GM21723 (cell line): ENCODE measurements around the gene EEIG2.
"Not testable (repeated sequence)": the region's sequence is repeated elsewhere in the genome, so short reads cannot be mapped to it uniquely, and the experiment has no call there.

Experiments used
- ATAC-seq: cut with Tn5 transposase; IDR thresholded peaks from one replicate; pipeline ENCODE4 v1.9.1; 2021; ENCODE audit warnings: mild to moderate bottlenecking, moderate library complexity; ENCODE audit not compliant: unreplicated experiment

EEIG2 gene

DNA sequence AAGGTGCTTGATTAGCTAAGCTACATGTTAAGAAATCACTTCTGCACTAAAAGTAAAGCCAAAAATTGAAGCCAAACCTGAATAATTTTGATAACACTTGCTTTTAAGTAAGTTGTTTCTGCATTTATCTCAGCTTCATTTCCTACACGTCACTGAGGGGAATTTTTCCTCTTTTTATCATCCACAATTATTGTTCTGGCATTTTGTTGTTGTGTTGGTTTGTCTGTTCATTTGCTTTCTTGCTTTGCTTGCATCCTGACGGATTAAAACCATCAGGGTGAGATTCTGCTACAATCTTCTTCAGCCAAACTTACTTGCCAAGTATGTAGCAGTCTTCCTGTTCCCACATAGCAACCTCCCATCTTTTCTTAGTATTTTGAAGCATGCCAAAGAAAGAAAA, 18.0 kb upstream of the EEIG2 start:
- ATAC-seq = no peak

DNA sequence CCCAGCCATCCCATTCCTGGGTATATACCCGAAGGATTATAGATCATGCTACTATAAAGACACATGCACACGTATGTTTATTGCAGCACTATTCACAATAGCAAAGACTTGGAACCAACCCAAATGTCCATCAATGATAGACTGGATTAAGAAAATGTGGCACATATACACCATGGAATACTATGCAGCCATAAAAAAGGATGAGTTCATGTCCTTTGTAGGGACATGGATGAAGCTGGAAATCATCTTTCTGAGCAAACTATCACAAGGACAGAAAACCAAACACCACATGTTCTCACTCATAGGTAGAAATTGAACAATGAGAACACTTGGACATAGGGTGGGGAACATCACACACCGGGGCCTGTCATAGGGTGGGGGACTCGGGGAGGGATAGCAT, 12.4 kb upstream of the EEIG2 start:
- ATAC-seq = not testable (repeated sequence)

DNA sequence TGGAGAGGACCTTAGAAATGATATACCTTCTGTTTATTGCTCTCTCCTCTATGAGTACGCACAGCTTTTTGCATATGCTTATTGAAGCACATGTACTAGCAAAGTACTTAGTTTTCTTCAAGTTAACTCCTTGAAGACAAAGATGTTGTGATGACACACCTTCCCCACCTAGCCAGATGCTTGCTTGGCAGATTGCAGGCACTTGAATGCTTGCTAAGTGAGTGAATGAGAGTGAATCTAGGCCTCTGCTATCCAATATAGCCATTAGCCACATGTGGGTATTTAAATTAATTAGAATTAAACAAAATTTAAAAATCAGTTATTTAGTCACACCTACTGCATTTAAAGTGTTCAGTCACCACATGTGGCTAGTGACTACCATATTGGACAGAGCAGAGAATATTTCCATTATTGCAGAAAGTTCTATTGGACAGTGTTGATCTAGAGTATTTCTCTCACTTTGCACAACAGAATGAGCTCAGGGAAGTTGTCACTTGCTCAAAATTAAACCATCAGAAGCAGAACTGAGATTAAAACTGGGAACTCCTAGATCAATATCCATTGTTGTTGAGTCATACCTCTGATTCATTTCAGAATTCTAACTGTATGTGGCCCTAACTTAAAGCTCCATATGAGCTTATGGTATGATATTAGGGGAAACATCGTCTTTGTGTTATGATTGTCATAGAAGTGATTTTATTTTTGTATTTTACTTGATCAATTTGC, 8.6 kb upstream of the EEIG2 start:
- peak; percentile 97 for ATAC-seq

DNA sequence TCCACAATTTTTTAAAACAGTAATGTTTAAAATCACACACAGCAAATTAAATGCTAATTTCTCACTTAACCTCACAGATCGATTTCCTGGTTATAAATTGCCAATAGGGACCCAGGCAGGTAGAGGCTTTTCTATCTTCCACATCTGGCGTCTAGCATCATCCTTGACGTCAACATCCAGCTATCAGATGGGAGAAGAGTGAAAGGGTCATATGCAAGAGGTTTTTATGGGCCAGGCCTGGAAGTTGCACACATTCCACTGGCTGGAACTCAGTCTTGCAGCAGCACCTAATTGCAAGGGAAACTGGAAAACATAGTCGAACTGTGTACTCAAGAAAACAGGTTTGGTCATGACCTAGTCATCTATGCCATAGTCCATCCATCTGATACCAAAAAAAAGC, 6.0 kb upstream of the EEIG2 start:
- no peak for ATAC-seq

DNA sequence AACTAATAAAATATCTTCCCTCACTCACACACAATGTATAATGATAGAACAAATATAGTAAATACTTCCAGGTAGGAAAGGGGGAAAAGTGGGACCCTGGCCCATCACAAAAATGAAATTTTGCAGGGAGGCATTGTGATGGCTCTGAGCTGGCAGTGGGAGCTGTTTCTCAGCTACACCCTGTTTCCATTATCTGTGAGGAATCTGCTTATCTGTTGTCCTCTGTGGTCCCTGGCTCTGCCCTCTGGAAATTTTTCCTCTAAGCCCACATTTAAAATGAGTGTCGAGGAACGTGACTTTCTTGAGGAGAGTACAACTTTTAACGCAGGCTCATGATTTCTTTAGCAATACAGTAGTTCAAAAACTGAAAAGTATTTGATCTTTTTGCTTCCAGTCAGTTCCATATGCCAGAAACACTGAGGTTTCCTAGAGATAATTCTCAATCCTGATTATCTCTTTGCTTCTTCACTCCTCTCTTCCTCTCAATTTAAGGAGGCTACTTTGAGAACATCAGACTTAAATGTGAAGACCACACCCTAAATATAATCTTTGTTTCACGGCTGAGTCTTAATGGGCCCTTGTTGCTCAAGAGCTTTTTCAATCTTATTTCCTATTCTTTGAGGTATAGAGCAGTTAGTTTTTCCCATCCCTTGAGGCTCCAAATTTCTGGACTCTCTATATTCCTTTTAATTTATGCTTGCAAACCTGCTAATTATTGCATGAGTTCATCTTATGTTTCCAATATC, 5.0 kb upstream of the EEIG2 start:
- ATAC-seq = no peak

DNA sequence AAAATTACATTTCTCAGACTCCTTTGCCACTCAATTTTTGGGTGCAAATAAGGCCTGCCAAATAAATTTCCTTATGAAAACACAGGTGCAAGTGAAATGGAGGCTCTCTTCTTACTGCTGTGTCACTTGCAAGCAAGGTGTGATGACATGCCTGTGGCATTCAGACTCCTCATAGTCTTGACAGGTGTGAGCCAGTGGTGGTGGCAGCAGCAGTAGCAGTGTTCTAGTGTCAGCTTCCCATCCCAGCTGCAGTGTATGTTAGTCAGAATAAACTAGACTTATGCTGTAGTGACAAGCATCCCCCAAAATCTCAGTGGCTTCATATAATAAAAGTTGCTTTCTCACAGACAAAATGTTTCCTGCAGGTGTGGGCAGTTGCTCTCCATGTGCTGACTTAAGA, 3.8 kb upstream of the EEIG2 start:
- no peak for ATAC-seq

DNA sequence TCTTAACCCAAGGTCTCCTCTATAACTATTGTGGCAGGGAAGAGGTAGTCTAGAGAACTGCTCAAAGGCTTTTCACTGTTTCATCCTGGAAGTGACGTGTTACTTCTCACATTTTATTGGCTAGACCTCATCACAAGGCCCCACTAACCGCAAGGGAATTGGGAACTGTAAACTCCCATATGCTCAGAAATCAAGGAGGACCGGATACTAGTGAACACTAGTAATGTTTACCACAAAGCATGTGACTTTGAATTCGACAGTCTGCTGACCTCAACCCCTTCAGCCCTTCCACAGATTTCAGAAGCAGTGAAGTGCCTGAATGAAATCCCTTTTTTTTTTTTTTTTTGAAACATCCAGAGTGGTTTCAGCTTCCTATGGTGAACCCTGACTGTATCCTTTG, 3.4 kb upstream of the EEIG2 start:
- ATAC-seq = no peak

DNA sequence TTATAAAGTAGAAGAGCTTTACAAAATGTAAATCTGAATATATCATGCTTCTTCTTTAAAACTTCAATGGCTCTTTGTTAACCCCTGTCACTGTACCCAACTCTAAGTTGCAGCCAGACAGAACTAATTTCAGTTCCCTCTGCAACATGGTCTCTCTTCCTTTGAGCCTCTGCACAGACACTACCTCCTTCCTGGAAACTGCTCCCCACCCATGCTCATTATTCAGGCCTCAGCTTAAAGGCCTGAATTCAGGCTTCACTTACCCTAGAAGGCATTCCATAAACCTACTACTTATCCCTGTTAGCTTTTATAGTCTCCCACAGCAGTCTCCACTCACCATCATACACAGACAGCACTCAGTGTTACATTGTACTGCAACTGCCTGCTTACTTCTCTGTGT, 2.6 kb upstream of the EEIG2 start:
- ATAC-seq = peak; percentile 29

DNA sequence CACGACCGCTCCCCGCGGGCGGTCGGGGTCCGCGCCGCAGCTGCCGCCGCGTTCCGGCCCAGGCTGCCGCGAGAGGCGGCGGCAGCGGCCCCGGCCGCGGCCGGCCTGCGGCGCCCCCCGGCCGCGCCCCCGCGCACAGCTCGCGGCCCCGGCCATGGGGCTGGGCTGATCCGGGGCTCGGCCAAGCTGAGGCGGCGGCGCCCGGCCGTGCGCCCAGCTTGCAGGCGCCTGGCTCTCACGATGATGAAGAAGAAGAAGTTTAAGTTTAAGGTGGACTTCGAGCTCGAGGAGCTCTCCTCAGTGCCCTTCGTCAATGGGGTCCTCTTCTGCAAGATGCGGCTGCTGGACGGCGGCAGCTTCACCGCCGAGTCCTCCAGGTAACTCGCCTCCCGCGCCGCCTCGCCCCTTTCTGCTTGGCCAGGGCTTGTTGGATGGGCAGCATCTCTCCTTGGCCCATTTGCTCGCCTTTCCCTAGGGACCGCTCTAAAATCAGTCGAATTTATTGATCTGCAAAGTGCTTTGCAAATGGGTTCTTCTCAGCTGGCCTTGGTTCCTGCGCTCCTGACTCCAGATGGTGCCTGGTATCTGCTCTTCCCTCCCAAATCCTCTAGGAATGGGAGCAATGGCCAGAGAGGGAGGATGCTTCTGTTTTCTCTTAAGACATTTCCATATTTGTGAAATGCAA, 431 bp downstream of the EEIG2 start:
- ATAC-seq = peak; percentile 40

DNA sequence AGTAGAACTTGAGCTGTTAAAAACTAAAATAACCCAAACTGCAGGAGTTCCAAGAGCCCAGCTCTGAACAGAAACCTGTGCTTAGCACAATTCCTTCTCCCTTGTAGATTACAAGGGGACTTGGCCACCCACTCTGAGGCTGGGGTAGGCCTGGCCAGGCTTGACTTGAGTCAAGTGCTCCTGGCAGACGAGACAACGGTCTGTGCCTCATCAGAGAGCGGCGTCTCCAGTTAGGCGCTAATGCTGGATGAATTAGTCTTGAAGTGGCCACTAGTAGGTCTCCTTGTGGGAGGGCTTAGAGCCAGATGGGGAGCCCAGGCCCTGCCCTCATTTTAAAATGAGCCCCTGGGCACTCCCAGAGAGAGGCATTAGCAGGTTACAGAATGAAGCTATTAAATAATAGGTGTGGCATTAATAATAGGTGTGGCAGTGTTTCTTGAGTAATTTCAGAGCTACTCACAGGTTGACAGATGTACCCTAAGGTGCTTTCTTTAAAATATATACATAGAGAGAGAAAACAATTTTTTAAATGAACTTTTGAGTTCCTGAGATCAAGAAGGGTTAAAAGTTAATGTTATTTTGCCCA, 1.1 kb downstream of the EEIG2 start:
- peak; percentile 37 for ATAC-seq

DNA sequence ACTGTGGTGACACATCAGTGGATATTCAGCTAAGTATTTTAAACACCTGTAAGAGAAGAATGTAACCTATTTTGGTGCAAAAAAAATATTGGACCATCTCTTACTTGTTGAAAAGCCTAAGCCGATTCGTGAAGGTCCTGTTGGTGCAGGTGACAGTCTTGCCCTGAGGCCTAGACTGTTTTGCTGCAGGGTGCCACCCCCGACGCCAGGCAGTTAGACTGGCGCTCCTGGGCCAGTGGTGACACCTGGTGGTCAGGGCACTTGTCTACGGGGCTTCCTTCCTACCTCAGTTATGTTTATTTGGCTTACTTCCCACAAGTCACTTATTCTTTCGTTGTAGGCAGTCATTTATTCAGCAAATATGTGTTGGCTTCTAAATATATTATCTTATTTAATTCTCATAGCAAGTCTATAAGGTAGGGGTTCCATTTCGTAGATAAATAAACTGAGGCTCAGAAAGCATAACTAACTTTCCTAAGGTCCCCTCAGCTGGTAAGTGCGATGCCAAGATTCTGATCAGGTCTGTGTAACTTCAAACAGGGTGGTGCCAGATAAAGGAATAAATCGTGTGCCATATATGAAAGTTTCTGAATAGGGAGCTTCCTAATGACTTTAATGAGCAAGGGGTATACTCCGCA, 1.9 kb downstream of the EEIG2 start:
- ATAC-seq = peak; percentile 46

DNA sequence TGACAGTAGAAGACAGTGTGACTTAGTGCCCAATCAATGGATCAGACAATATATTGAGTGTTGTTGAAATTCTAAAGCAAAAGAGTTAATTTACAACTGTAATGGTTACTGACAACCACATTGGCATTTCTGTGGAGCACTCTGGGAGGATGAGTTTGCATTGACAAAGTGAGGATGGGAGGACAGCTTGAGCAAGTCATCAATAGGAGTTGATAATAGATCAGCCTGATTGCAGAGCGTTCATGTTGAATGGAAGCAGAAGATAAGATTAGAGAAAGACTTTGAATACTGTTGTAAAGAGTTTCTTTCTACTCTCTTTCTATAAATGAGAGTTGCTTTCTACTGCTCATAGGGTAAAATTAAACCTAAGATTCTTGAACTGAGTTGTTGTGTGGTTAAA, 3.9 kb downstream of the EEIG2 start:
- no peak for ATAC-seq

DNA sequence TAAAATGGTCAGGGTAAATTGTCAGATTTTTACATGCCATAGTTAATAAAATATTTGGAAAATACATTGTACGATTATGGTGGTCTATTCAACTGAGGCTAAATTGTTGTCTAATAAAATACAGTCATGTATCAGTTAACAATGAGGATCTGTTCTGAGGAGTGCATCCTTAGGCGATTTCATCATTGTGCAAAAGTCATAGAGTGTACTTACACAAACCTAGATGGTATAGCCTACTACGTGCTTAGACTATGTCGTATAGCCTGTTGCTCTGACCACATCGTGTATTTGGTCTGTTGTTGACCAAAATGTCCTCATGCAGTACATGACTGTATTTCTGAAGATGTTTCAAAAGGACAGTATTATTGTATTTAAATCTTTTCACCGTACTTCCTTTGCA, 5.2 kb downstream of the EEIG2 start:
- no peak for ATAC-seq

DNA sequence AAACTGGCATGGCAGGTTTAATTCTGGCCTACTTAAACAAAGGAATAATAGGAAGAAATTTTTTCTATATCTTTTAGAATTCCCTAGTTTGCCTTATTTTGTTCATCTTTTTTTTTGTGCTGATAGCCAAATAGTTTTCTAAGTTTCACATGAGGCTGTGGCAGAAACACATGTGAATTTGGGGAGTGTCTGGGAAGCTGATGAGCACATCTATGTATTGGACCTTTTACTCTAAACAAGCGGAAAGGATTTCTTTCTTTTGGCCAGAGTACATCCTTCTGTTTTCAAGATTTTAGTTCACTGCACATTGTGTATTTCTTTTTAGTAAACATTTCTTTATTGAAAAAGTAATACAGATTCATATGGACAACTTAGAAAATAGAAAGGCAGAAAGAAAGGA, 5.6 kb downstream of the EEIG2 start:
- ATAC-seq = no peak

DNA sequence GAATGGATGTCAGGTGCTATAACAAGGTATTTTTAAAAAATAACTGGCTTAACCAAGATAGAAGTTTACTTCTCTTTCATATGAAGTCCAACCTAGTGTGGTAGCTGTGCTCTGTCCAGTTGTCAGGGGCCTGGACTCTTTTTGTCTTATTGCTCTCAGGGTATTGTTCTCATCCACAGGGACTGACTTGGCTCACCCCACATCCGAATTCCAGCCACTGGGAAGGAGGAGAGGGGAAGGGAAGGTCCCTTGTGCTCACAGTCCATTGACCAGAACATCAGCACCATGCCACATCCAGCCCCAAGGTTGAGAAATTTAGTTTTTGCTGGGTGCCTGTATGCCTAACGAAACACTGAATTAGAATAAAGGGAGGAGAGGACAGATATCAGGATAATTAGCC, 8.7 kb downstream of the EEIG2 start:
- ATAC-seq = no peak

DNA sequence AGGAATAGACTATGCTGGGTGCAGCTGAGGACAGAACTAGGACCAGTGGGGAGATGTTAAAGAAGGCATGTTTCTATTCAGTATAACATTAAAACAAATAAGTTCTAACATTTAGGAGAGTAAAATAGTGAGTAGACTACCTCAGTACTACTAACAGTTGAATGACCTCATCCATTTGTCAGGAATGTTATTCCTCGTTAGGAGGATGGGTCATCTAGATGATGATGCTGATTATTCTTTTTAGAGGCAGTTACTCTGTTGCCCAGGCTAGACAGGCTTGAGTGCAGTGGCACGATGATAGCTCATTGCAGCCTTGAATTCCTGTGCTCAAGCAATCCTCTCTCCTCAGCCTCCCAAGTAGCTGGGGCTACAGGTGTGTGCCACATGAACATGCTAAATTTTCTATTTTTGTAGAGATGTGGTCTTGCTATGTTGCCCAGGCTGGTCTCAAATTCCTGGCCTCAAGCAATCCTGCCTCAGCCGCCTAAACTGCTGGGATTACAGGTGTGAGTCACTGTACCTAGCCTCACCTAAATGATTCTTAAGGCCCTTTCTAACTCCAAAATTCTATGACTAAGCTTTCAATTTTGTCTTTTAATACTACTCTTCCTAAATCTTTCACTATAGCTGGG, 9.3 kb downstream of the EEIG2 start:
- no peak for ATAC-seq

DNA sequence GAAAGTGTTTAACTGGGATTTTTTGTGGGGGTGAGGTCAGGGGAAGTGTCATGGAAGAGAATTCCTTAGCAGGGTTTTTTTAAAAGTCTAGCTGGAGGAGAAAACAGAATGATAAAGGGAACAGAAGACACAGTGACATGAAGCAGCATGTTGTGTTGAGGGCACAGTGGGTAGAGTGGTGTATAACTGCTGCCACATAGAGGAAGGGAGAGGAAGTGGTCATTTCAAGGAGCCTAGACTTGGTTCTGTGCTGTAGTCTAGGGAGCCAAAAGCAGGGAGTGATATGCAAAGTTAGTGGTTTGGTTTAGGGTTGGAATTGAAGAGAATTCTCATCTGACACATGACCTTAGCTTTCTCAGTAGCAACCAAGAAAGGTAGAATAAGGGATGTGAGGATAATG, 10.2 kb downstream of the EEIG2 start:
- ATAC-seq = peak; percentile 97

DNA sequence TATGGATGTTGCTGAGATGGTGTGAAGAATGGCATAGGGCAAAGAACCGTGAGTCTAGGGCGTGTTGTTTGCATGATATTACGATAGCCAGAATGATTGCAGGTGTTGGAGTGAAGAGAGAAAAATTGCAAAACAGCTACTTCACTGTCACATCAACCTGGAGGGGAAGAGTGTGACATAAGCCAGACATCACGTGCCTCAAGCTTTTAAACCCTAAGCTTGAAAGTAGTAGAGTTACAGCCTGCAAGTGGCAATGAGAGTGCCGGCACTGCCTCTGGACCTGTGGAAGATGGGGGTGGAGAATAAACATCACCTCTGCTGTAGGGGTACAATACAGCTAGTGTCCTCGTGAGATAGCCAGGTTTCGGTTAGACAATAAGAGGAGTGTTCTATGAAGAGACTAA, 11.1 kb downstream of the EEIG2 start:
- no peak for ATAC-seq

DNA sequence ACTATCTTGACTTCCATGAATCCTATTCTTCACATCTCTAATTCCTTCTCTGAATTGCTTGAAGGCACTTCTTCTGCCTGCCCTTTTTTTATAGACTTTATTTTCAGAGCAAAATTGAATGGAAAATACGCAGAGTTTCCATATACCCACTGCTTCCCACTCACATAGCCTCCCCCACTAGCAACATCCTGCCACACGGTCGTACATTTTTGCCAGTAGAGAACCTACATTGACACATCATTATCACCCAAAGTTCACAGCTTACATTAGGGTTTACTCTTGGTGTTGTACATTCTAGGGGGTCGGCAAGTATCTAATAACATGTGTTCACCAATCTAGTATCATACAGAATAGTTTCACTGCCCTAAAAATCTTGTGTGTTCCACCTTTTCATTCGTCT, 12.3 kb downstream of the EEIG2 start:
- ATAC-seq = no peak

DNA sequence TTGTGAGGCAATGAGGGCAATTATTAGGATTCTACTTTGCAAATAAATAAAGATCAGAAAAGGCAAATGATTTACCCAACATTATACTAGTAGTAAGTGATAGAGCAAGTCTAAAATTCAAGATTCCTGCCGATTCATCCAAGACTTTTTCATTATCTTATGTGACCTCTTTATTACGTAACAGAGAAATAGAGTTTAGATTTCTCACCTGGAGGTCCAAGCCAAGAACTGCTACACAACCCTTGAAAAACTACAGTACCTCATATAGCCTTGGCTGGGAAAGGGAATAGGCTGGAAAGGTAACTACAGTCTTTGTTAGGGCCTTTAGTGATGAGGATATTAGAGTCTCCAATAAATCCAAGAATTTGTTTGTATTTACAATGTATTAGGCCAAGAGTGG, 13.3 kb downstream of the EEIG2 start:
- ATAC-seq = no peak

DNA sequence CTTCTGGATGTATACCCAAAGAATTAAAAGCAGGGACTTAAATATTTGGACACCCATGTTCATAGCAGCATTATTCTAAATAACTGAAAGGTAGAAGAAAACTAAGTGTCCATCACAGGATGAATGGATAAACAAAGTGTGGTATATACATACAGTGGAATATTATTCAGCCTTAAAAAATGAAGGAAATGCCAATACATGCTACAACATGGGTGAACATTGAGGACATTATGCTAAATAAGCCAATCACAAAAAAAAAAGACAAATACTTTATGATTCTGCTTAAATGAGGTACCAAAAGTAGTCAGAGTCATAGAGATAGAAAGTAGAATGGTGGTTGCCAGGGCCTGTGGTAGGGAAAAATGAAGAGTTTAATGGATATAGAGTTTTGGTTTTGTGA, 14.1 kb downstream of the EEIG2 start:
- ATAC-seq = no peak
